H1 (cell line): Measurements from ENCODE around the gene OCEL1. TPM values are rescaled to one million over a fixed set of nuclear protein-coding genes. Genes with fewer than 3 reads are reported as not detected.

Experiments
- ASH2L ChIP-seq: fragments of 200-600, 300-600 bp; sonication (generic); IDR thresholded peaks from one replicate; pipeline ENCODE4 v1.7.1; 2017; ENCODE audit warnings: low read length
- BRCA1 ChIP-seq: IDR thresholded peaks from 2 replicates; pipeline ENCODE4 v1.6.1; 2012; ENCODE audit warnings: low read depth, low read length, improper control_type of control experiment
- CHD7 ChIP-seq: fragments of 300-600 bp; sonication (generic); IDR thresholded peaks from 2 replicates; pipeline ENCODE4 v1.7.1; 2012; ENCODE audit warnings: low read length, moderate library complexity, mild to moderate bottlenecking, inconsistent platforms; ENCODE audit not compliant: insufficient replicate concordance
- CTBP2 ChIP-seq: IDR thresholded peaks from 2 replicates; pipeline ENCODE4 v1.7.0; 2011; ENCODE audit warnings: borderline replicate concordance, mild to moderate bottlenecking, moderate library complexity, mixed read lengths, low read length; ENCODE audit not compliant: insufficient read depth, insufficient read length
- KDM1A ChIP-seq: fragments of 200-600, 300-600 bp; sonication (generic); IDR thresholded peaks from 2 replicates; pipeline ENCODE4 v1.7.1; 2016; ENCODE audit warnings: mild to moderate bottlenecking, low read length, borderline replicate concordance
- POU5F1 ChIP-seq: IDR thresholded peaks from 2 replicates; pipeline ENCODE4 v1.6.1; 2011; ENCODE audit warnings: low read depth, mild to moderate bottlenecking, low read length, moderate library complexity
- RBBP5 ChIP-seq: IDR thresholded peaks from 2 replicates; pipeline ENCODE4 v1.7.1; 2012; ENCODE audit warnings: low read depth, mild to moderate bottlenecking, inconsistent platforms, low read length, moderate library complexity, borderline replicate concordance
- RXRA ChIP-seq: IDR thresholded peaks from 2 replicates; pipeline ENCODE4 v1.6.1; 2011; ENCODE audit warnings: low read depth, mild to moderate bottlenecking, low read length, moderate library complexity; ENCODE audit not compliant: insufficient read depth
- SP2 ChIP-seq: IDR thresholded peaks from 2 replicates; pipeline ENCODE4 v1.6.1; 2012; ENCODE audit warnings: mild to moderate bottlenecking, low read length, inconsistent platforms
- YY1 ChIP-seq: IDR thresholded peaks from 2 replicates; pipeline ENCODE4 v1.6.1; 2011; ENCODE audit warnings: low read depth, mild to moderate bottlenecking, low read length
- polyA plus RNA-seq, 7 experiments: library from polyadenylated mRNA; depleted of rRNA in 3 of 7; stranded (reverse) in 5 of 7; unstranded in 2 of 7; fragments of >200 nt in 5 of 7; fragments of 200-250 nt in 2 of 7; gene quantifications; 1 replicate in 5 of 7; 2 replicates in 1 of 7; 4 replicates in 1 of 7; pipeline versions ENCODE4 v1.2.1 to v1.2.3, GENCODE V29; 2011 to 2013; ENCODE audit warnings: missing spikeins in 2 of 7, mixed read lengths in 2 of 7
- total RNA-seq: library from RNA; stranded (reverse); fragmentation: NEBNext Ultra II Directional; extraction: Animal tissue kit (Norgen Biotek cat#: 25700); gene quantifications from 2 replicates; pipeline ENCODE4 v1.2.1, GENCODE V29; 2021

The OCEL1 gene
- total and polyA plus RNA-seq, 2 of the 8 experiments (the other 6 are each of a cell fraction or from before 2014, with no cell fraction given): 13.3 to 32.6 TPM

DNA sequence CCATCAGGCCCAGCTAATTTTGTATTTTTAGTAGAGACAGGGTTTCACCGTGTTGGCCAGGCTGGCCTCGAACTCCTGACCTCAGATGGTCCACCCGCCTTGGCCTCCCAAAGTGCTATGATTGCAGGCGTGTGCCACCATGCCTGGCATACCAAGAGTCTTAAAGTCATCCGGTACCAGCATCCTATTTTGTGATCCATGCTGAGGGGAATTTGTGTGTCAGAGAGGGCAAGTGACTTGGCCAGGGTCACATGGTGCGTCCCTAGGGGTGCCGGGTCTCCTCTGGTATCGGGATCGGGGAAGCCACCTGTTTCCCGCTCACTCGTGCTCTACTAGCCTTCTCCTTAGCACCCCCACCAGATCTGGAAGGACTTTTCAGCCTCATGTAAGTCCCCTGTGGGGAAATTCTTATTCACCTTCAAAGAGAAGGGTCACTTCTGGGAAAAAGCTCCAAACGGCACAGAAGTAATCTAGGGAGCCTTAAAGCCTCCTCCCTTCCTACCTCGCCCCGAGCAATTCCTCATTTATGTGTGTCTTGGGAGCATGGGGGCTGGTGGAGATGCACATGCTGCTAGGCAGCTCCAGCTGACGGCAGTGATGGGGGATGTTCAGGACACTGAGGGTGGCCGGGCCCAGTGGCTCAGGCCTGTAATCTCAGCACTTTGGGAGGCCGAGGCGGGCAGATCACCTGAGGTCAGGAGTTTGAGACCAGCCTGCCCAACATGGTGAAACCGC, 49.6 kb downstream of the OCEL1 start (continued):
- TF ChIP-seq CHD7 (no peak), SP2 (no peak), KDM1A (no peak), POU5F1 (no peak), ASH2L (no peak), RBBP5 (no peak), YY1 (no peak), CTBP2 (no peak), RXRA (no peak), BRCA1 (no peak)
